HepG2 (cell line): ENCODE results near the gene WDR5B. TPM values are rescaled to one million over a fixed set of nuclear protein-coding genes. Genes with fewer than 3 reads are reported as not detected.

ENCODE experiments used
- MAFG ChIP-seq: sonication (generic); formaldehyde crosslinking; IDR thresholded peaks from 2 replicates; pipeline ENCODE4 v1.5.1; 2020; ENCODE audit warnings: mild to moderate bottlenecking, missing genetic modification reagents
- NR2C2 ChIP-seq: sonication (generic); formaldehyde crosslinking; IDR thresholded peaks from 2 replicates; pipeline ENCODE4 v1.4.0; 2020; ENCODE audit warnings: missing genetic modification reagents, mild to moderate bottlenecking, moderate library complexity, borderline replicate concordance
- polyA plus RNA-seq, 8 experiments: library from polyadenylated mRNA; depleted of rRNA in 3 of 8; stranded (reverse) in 7 of 8; unstranded in 1 of 8; fragments of >200 nt; fragmentation: Illumina TruSeq in 4 of 8; extraction: Trizol in 4 of 8; gene quantifications; 2 replicates each; pipeline versions ENCODE4 v1.2.1 to v1.2.3, GENCODE V29; 2011 to 2016; ENCODE audit warnings: low read depth in 4 of 8, missing spikeins in 1 of 8, mixed read lengths in 1 of 8; ENCODE audit not compliant: insufficient read depth in 1 of 8
- total RNA-seq, 5 experiments: library from RNA; depleted of rRNA; stranded (reverse); fragments of >200 nt; fragmentation: Illumina TruSeq; extraction: Trizol; gene quantifications; 2 replicates each; pipeline ENCODE4 v1.2.3, GENCODE V29; 2016; ENCODE audit warnings: low read depth in 1 of 5
- TF ChIP-seq, protein P1 (sequence below): sonication (generic); formaldehyde crosslinking; IDR thresholded peaks from 2 replicates; pipeline ENCODE4 v1.4.0; 2020; ENCODE audit warnings: mild to moderate bottlenecking, missing genetic modification reagents, borderline replicate concordance
- TF ChIP-seq, protein P2 (sequence below): sonication (generic); formaldehyde crosslinking; IDR thresholded peaks from 2 replicates; pipeline ENCODE4 v1.4.0; 2020; ENCODE audit warnings: missing genetic modification reagents, borderline replicate concordance

The WDR5B gene
- total and polyA plus RNA-seq, 2 of the 13 experiments (the other 11 are each of a cell fraction or from before 2014, with no cell fraction given), result 2.5 to 3.6 TPM

DNA sequence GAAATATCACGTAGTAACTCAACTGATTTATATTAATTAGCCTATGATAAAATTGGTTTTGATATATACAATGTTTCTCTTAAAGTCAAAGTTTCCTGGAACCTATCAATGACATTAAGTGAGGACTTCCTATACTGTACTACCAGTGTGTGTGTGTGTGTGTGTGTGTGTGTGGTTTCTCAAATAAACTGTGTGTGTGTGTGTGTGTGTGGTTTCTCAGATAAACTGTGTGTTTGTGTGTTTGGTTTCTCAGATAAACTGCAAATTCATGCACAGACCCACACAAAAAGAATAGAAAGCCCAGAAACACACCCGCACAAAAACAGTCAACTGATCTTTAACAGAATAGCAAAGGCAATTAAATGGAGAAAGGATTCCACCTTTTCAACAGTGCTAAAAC is 14.5 kb upstream of the WDR5B start (continued):
- no peak for TF ChIP-seq NR2C2 (CRISPR knock-in tag)
- TF ChIP-seq, protein P1, sequence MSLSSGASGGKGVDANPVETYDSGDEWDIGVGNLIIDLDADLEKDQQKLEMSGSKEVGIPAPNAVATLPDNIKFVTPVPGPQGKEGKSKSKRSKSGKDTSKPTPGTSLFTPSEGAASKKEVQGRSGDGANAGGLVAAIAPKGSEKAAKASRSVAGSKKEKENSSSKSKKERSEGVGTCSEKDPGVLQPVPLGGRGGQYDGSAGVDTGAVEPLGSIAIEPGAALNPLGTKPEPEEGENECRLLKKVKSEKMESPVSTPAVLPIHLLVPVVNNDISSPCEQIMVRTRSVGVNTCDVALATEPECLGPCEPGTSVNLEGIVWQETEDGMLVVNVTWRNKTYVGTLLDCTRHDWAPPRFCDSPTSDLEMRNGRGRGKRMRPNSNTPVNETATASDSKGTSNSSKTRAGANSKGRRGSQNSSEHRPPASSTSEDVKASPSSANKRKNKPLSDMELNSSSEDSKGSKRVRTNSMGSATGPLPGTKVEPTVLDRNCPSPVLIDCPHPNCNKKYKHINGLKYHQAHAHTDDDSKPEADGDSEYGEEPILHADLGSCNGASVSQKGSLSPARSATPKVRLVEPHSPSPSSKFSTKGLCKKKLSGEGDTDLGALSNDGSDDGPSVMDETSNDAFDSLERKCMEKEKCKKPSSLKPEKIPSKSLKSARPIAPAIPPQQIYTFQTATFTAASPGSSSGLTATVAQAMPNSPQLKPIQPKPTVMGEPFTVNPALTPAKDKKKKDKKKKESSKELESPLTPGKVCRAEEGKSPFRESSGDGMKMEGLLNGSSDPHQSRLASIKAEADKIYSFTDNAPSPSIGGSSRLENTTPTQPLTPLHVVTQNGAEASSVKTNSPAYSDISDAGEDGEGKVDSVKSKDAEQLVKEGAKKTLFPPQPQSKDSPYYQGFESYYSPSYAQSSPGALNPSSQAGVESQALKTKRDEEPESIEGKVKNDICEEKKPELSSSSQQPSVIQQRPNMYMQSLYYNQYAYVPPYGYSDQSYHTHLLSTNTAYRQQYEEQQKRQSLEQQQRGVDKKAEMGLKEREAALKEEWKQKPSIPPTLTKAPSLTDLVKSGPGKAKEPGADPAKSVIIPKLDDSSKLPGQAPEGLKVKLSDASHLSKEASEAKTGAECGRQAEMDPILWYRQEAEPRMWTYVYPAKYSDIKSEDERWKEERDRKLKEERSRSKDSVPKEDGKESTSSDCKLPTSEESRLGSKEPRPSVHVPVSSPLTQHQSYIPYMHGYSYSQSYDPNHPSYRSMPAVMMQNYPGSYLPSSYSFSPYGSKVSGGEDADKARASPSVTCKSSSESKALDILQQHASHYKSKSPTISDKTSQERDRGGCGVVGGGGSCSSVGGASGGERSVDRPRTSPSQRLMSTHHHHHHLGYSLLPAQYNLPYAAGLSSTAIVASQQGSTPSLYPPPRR (CRISPR knock-in tag), result no peak
- no peak for TF ChIP-seq MAFG (CRISPR knock-in tag)
- TF ChIP-seq, protein P2, sequence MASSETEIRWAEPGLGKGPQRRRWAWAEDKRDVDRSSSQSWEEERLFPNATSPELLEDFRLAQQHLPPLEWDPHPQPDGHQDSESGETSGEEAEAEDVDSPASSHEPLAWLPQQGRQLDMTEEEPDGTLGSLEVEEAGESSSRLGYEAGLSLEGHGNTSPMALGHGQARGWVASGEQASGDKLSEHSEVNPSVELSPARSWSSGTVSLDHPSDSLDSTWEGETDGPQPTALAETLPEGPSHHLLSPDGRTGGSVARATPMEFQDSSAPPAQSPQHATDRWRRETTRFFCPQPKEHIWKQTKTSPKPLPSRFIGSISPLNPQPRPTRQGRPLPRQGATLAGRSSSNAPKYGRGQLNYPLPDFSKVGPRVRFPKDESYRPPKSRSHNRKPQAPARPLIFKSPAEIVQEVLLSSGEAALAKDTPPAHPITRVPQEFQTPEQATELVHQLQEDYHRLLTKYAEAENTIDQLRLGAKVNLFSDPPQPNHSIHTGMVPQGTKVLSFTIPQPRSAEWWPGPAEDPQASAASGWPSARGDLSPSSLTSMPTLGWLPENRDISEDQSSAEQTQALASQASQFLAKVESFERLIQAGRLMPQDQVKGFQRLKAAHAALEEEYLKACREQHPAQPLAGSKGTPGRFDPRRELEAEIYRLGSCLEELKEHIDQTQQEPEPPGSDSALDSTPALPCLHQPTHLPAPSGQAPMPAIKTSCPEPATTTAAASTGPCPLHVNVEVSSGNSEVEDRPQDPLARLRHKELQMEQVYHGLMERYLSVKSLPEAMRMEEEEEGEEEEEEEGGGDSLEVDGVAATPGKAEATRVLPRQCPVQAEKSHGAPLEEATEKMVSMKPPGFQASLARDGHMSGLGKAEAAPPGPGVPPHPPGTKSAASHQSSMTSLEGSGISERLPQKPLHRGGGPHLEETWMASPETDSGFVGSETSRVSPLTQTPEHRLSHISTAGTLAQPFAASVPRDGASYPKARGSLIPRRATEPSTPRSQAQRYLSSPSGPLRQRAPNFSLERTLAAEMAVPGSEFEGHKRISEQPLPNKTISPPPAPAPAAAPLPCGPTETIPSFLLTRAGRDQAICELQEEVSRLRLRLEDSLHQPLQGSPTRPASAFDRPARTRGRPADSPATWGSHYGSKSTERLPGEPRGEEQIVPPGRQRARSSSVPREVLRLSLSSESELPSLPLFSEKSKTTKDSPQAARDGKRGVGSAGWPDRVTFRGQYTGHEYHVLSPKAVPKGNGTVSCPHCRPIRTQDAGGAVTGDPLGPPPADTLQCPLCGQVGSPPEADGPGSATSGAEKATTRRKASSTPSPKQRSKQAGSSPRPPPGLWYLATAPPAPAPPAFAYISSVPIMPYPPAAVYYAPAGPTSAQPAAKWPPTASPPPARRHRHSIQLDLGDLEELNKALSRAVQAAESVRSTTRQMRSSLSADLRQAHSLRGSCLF (CRISPR knock-in tag), result no peak
